ENCODE results near the gene ADPGK.

The ADPGK gene

GRCh38 chr15:72786242-72786641 lies 2.7 kb upstream of the ADPGK start:
- no peak overlapping the region for H3K4me2 ChIP-seq (ENCODE audit: low read depth, low read length)
- H2AFZ ChIP-seq (ENCODE audit: low read length): no peak overlapping the region
- no peaks in the 10 kb centered on the region for H3K36me3 ChIP-seq (replicated peaks; ENCODE audit: insufficient read depth, low read length)
- H3K9me2 ChIP-seq (replicated peaks; ENCODE audit: insufficient read depth, low read length): no peaks in the 10 kb centered on the region
- peaks cover 16% of the 10 kb centered on the region for H3F3A ChIP-seq (ENCODE audit: insufficient read depth, low read length)
- no peaks in the 10 kb centered on the region for H3K27me3 ChIP-seq (replicated peaks; ENCODE audit: insufficient read depth, low read length)
- H3K4me3 ChIP-seq (ENCODE audit: low read length): no peak overlapping the region
- no peak overlapping the region for H3K9ac ChIP-seq (ENCODE audit: low read length)
- H3K4me1 ChIP-seq (ENCODE audit: low read length): peaks cover 13% of the 10 kb centered on the region
- 0 out of 2 replicates have a peak, but pooled peaks cover 2% of the 10 kb centered on the region for H4K20me1 ChIP-seq (ENCODE audit: insufficient read depth, low read length)
- no peaks in the 10 kb centered on the region for H3K9me3 ChIP-seq (replicated peaks; ENCODE audit: insufficient read depth, low read length)
- DNase-seq: no peak
- peaks cover 22% of the 10 kb centered on the region for H3K79me2 ChIP-seq (ENCODE audit: low read length)
- TF ChIP-seq, protein P1, sequence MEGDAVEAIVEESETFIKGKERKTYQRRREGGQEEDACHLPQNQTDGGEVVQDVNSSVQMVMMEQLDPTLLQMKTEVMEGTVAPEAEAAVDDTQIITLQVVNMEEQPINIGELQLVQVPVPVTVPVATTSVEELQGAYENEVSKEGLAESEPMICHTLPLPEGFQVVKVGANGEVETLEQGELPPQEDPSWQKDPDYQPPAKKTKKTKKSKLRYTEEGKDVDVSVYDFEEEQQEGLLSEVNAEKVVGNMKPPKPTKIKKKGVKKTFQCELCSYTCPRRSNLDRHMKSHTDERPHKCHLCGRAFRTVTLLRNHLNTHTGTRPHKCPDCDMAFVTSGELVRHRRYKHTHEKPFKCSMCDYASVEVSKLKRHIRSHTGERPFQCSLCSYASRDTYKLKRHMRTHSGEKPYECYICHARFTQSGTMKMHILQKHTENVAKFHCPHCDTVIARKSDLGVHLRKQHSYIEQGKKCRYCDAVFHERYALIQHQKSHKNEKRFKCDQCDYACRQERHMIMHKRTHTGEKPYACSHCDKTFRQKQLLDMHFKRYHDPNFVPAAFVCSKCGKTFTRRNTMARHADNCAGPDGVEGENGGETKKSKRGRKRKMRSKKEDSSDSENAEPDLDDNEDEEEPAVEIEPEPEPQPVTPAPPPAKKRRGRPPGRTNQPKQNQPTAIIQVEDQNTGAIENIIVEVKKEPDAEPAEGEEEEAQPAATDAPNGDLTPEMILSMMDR (IDR thresholded peaks at IDR 0.05; ENCODE audit: low read length): no peak
- TF ChIP-seq EZH2 (optimal IDR thresholded peaks at IDR 0.05; ENCODE audit: low read depth, low read length): no peak
- TF ChIP-seq EZH2phosphoT487 (IDR thresholded peaks at IDR 0.05; ENCODE audit: low read length): no peak
- H3K27ac ChIP-seq (ENCODE audit: low read length): no peak overlapping the region

- no peaks in the 10 kb centered on the region for H3K27me3 ChIP-seq (replicated peaks; ENCODE audit: insufficient read depth, low read length)
- no peak overlapping the region for H3K27ac ChIP-seq (ENCODE audit: low read length)
- H3K9me2 ChIP-seq (replicated peaks; ENCODE audit: insufficient read depth, low read length): no peaks in the 10 kb centered on the region
- 0 out of 2 replicates have a peak, but pooled peaks cover 2% of the 10 kb centered on the region for H4K20me1 ChIP-seq (ENCODE audit: insufficient read depth, low read length)
- no peaks in the 10 kb centered on the region for H3K36me3 ChIP-seq (replicated peaks; ENCODE audit: insufficient read depth, low read length)
- no peak overlapping the region for H2AFZ ChIP-seq (ENCODE audit: low read length)
- no peak overlapping the region for H3K4me2 ChIP-seq (ENCODE audit: low read depth, low read length)
- H3K4me3 ChIP-seq (ENCODE audit: low read length): no peak overlapping the region
- H3K79me2 ChIP-seq (ENCODE audit: low read length): peaks cover 26% of the 10 kb centered on the region
- H3F3A ChIP-seq (ENCODE audit: insufficient read depth, low read length): peaks cover 16% of the 10 kb centered on the region
- no peaks in the 10 kb centered on the region for H3K9me3 ChIP-seq (replicated peaks; ENCODE audit: insufficient read depth, low read length)
- H3K4me1 ChIP-seq (ENCODE audit: low read length): peaks cover 13% of the 10 kb centered on the region
- no peak for TF ChIP-seq EZH2 (optimal IDR thresholded peaks at IDR 0.05; ENCODE audit: low read depth, low read length)
- TF ChIP-seq, protein P1 (IDR thresholded peaks at IDR 0.05; ENCODE audit: low read length): no peak
- TF ChIP-seq EZH2phosphoT487 (IDR thresholded peaks at IDR 0.05; ENCODE audit: low read length): no peak
- H3K9ac ChIP-seq (ENCODE audit: low read length): no peak overlapping the region
- DNase-seq: no peak
Measured at GRCh38 chr15:72785841-72786240, 2.3 kb upstream of the ADPGK start.

GRCh38 chr15:72785432-72785831 lies 1.9 kb upstream of the ADPGK start:
- peaks cover 13% of the 10 kb centered on the region for H3K4me1 ChIP-seq (ENCODE audit: low read length)
- no peaks in the 10 kb centered on the region for H3K27me3 ChIP-seq (replicated peaks; ENCODE audit: insufficient read depth, low read length)
- no peaks in the 10 kb centered on the region for H3K9me3 ChIP-seq (replicated peaks; ENCODE audit: insufficient read depth, low read length)
- no peak overlapping the region for H3K9ac ChIP-seq (ENCODE audit: low read length)
- H4K20me1 ChIP-seq (ENCODE audit: insufficient read depth, low read length): 0 out of 2 replicates have a peak, but pooled peaks cover 2% of the 10 kb centered on the region
- TF ChIP-seq, protein P1 (IDR thresholded peaks at IDR 0.05; ENCODE audit: low read length): no peak
- TF ChIP-seq EZH2phosphoT487 (IDR thresholded peaks at IDR 0.05; ENCODE audit: low read length): no peak
- TF ChIP-seq EZH2 (optimal IDR thresholded peaks at IDR 0.05; ENCODE audit: low read depth, low read length): no peak
- H3K27ac ChIP-seq (ENCODE audit: low read length): no peak overlapping the region
- no peak overlapping the region for H3K4me2 ChIP-seq (ENCODE audit: low read depth, low read length)
- no peak overlapping the region for H3K4me3 ChIP-seq (ENCODE audit: low read length)
- no peak for DNase-seq
- peaks cover 16% of the 10 kb centered on the region for H3F3A ChIP-seq (ENCODE audit: insufficient read depth, low read length)
- H3K36me3 ChIP-seq (replicated peaks; ENCODE audit: insufficient read depth, low read length): no peaks in the 10 kb centered on the region
- no peaks in the 10 kb centered on the region for H3K9me2 ChIP-seq (replicated peaks; ENCODE audit: insufficient read depth, low read length)
- H2AFZ ChIP-seq (ENCODE audit: low read length): no peak overlapping the region
- peaks cover 30% of the 10 kb centered on the region for H3K79me2 ChIP-seq (ENCODE audit: low read length)

Data from MM.1S (cell line).